ENCODE measurements around the gene HRH3.

Gene HRH3

DNA sequence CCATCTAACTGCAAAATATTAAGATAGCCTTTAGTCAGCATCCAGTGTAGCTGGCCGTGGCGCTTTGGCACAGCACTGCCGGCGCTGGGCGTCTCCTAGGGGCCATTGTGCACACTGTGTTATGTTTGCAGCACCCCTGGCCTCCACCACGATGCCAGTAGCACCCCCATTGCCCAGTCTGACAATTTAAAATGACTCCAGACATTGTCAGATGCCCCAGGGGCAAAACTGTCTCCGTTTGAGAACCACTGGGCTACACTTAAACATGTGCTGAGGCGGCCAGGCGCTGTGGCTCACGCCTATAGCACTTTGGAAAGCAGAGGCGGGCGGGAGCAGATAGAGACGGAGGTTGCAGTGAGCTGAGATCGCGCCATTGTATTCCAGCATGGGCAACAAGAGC is 43.2 kb downstream of the HRH3 start:
- TF ChIP-seq, protein P1, sequence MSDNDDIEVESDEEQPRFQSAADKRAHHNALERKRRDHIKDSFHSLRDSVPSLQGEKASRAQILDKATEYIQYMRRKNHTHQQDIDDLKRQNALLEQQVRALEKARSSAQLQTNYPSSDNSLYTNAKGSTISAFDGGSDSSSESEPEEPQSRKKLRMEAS (IDR thresholded peaks at IDR 0.05) = no peak
- TF ChIP-seq YY1 (IDR thresholded peaks at IDR 0.05; ENCODE audit: low read depth) = no peak
- no peak for TF ChIP-seq TCF12 (IDR thresholded peaks at IDR 0.05; ENCODE audit: low read depth)
- TF ChIP-seq EGR1 (IDR thresholded peaks at IDR 0.05) = no peak
- no peak for TF ChIP-seq ZBTB7A (IDR thresholded peaks at IDR 0.05; ENCODE audit: low read depth)
- no peak for TF ChIP-seq CREB1 (IDR thresholded peaks at IDR 0.05; ENCODE audit: low read depth)
- no peak for TF ChIP-seq RAD21 (IDR thresholded peaks at IDR 0.05; ENCODE audit: low read depth)
- no peak for TF ChIP-seq TAF1 (IDR thresholded peaks at IDR 0.05; ENCODE audit: low read depth)
- TF ChIP-seq CEBPB (IDR thresholded peaks at IDR 0.05) = no peak
- no peak for TF ChIP-seq FOXM1 (IDR thresholded peaks at IDR 0.05; ENCODE audit: borderline replicate concordance, low read depth)
- TF ChIP-seq, protein P2, sequence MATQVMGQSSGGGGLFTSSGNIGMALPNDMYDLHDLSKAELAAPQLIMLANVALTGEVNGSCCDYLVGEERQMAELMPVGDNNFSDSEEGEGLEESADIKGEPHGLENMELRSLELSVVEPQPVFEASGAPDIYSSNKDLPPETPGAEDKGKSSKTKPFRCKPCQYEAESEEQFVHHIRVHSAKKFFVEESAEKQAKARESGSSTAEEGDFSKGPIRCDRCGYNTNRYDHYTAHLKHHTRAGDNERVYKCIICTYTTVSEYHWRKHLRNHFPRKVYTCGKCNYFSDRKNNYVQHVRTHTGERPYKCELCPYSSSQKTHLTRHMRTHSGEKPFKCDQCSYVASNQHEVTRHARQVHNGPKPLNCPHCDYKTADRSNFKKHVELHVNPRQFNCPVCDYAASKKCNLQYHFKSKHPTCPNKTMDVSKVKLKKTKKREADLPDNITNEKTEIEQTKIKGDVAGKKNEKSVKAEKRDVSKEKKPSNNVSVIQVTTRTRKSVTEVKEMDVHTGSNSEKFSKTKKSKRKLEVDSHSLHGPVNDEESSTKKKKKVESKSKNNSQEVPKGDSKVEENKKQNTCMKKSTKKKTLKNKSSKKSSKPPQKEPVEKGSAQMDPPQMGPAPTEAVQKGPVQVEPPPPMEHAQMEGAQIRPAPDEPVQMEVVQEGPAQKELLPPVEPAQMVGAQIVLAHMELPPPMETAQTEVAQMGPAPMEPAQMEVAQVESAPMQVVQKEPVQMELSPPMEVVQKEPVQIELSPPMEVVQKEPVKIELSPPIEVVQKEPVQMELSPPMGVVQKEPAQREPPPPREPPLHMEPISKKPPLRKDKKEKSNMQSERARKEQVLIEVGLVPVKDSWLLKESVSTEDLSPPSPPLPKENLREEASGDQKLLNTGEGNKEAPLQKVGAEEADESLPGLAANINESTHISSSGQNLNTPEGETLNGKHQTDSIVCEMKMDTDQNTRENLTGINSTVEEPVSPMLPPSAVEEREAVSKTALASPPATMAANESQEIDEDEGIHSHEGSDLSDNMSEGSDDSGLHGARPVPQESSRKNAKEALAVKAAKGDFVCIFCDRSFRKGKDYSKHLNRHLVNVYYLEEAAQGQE (IDR thresholded peaks at IDR 0.05; ENCODE audit: low read depth) = no peak
- TF ChIP-seq, protein P3, sequence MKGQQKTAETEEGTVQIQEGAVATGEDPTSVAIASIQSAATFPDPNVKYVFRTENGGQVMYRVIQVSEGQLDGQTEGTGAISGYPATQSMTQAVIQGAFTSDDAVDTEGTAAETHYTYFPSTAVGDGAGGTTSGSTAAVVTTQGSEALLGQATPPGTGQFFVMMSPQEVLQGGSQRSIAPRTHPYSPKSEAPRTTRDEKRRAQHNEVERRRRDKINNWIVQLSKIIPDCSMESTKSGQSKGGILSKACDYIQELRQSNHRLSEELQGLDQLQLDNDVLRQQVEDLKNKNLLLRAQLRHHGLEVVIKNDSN (IDR thresholded peaks at IDR 0.05) = no peak
- TF ChIP-seq TEAD4 (IDR thresholded peaks at IDR 0.05) = no peak
- TF ChIP-seq EP300 (IDR thresholded peaks at IDR 0.05; ENCODE audit: borderline replicate concordance) = no peak
- TF ChIP-seq NFIC (IDR thresholded peaks at IDR 0.05) = no peak

DNA sequence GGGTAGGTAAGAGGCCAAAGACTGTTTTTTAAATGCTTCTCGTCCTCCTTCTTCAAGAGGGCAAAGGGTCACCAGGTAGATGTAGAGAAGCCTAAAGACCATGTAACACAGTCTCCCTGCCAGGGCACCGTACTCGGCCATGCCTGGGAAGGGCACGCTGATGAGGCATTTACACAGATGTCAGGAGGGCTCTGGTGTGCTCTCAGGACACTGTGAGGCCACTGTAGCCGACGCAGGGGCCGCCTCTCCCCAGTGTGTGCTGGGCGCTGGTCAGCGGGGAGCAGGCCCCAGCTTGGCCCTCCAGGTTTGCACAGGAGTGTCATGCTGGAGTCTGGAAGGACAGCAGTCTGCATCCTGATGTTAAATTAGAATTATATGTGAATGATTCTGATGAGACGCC is 44.4 kb downstream of the HRH3 start:
- no peak for TF ChIP-seq TEAD4 (IDR thresholded peaks at IDR 0.05)
- no peak for TF ChIP-seq ZBTB7A (IDR thresholded peaks at IDR 0.05; ENCODE audit: low read depth)
- TF ChIP-seq, protein P1 (IDR thresholded peaks at IDR 0.05) = no peak
- TF ChIP-seq RAD21 (IDR thresholded peaks at IDR 0.05; ENCODE audit: low read depth) = no peak
- TF ChIP-seq, protein P2 (IDR thresholded peaks at IDR 0.05; ENCODE audit: low read depth) = no peak
- no peak for TF ChIP-seq YY1 (IDR thresholded peaks at IDR 0.05; ENCODE audit: low read depth)
- no peak for TF ChIP-seq FOXM1 (IDR thresholded peaks at IDR 0.05; ENCODE audit: borderline replicate concordance, low read depth)
- no peak for TF ChIP-seq EP300 (IDR thresholded peaks at IDR 0.05; ENCODE audit: borderline replicate concordance)
- TF ChIP-seq, protein P3 (IDR thresholded peaks at IDR 0.05) = no peak
- no peak for TF ChIP-seq CREB1 (IDR thresholded peaks at IDR 0.05; ENCODE audit: low read depth)
- TF ChIP-seq TAF1 (IDR thresholded peaks at IDR 0.05; ENCODE audit: low read depth) = no peak
- no peak for TF ChIP-seq EGR1 (IDR thresholded peaks at IDR 0.05)
- no peak for TF ChIP-seq TCF12 (IDR thresholded peaks at IDR 0.05; ENCODE audit: low read depth)
- no peak for TF ChIP-seq NFIC (IDR thresholded peaks at IDR 0.05)
- no peak for TF ChIP-seq CEBPB (IDR thresholded peaks at IDR 0.05)

DNA sequence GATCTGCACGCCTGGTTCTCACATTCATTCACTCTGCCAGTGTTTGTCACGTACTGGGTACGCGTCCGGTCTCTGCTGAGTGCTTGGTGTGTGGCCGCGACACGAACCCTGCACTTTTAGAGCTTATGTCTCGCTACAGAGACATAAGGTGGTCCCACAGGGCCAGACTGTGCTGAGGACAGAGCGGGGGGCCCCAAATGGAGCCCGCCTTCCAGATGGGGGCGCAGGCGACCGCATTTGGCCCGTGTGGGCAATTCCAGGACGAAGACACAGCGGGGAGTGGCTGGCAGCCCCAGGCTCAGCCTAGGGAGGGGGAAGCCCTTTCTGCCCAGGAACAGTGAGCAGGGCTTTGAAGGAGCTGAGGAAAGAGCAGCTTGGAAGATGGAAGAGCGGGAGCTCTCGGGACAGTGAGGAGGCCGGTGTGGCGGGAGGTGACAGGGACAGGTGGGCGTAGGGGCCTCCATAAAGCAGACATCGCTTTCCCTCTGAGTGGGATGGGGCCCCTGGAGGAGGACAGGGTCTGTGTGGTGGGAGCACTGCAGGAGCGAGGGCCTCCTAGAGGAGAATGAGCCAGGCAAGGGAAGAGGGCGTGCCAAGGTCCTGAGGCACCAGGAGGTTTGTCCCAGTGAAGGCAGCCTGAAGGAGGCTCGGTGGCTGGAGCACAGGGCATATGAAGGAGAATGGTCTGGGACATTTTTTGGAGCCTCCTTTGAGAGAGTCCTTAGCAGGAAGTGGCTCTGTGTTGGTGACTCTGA is 45.0 kb downstream of the HRH3 start:
- TF ChIP-seq, protein P1 (IDR thresholded peaks at IDR 0.05) = no peak
- TF ChIP-seq YY1 (IDR thresholded peaks at IDR 0.05; ENCODE audit: low read depth) (no peak), TEAD4 (IDR thresholded peaks at IDR 0.05) (no peak), ZBTB7A (IDR thresholded peaks at IDR 0.05; ENCODE audit: low read depth) (no peak), TAF1 (IDR thresholded peaks at IDR 0.05; ENCODE audit: low read depth) (no peak), EGR1 (IDR thresholded peaks at IDR 0.05) (no peak)
- TF ChIP-seq, protein P3 (IDR thresholded peaks at IDR 0.05) = no peak
- TF ChIP-seq, protein P2 (IDR thresholded peaks at IDR 0.05; ENCODE audit: low read depth) = no peak

All from Ishikawa (cell line).